ENCODE data around the gene BCAR1. TPM values are rescaled to one million over a fixed set of nuclear protein-coding genes. Genes with fewer than 3 reads are reported as not detected.

BCAR1 gene, protein sequence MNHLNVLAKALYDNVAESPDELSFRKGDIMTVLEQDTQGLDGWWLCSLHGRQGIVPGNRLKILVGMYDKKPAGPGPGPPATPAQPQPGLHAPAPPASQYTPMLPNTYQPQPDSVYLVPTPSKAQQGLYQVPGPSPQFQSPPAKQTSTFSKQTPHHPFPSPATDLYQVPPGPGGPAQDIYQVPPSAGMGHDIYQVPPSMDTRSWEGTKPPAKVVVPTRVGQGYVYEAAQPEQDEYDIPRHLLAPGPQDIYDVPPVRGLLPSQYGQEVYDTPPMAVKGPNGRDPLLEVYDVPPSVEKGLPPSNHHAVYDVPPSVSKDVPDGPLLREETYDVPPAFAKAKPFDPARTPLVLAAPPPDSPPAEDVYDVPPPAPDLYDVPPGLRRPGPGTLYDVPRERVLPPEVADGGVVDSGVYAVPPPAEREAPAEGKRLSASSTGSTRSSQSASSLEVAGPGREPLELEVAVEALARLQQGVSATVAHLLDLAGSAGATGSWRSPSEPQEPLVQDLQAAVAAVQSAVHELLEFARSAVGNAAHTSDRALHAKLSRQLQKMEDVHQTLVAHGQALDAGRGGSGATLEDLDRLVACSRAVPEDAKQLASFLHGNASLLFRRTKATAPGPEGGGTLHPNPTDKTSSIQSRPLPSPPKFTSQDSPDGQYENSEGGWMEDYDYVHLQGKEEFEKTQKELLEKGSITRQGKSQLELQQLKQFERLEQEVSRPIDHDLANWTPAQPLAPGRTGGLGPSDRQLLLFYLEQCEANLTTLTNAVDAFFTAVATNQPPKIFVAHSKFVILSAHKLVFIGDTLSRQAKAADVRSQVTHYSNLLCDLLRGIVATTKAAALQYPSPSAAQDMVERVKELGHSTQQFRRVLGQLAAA
- 10 to 100 TPM; 67.6 to 73.6 TPM for total RNA-seq
- polyA plus RNA-seq (ENCODE audit: insufficient read length in 6 of 6): 10 to 100 TPM; 39.6 to 60.8 (median 50.4) TPM
- long read RNA-seq, donor 1, transcript BCAR1-209 (1 exons, 1,340 nt): minor isoform, 5 of 51 reads
- long read RNA-seq, donor 1, transcript BCAR1-212 (3 exons, 2,692 nt): major isoform, 10 of 51 reads
- long read RNA-seq, donor 1, partial matches to known transcripts: 29 of 51 reads
- long read RNA-seq, donor 1, other reads (novel, unspliced or antisense): 0 of 51 reads
- long read RNA-seq, donor 2, full-length matches to known transcripts: 22 of 48 reads
- long read RNA-seq, donor 2, partial matches to known transcripts: 26 of 48 reads
- long read RNA-seq, donor 2, other reads (novel, unspliced or antisense): 0 of 48 reads
- long read RNA-seq, donor 3, transcript BCAR1-207 (7 exons, 3,192 nt): major isoform, 7 of 9 reads
- long read RNA-seq, donor 3, partial matches to known transcripts: 0 of 9 reads
- long read RNA-seq, donor 3, other reads (novel, unspliced or antisense): 0 of 9 reads
- long read RNA-seq, donor 4, partial matches to known transcripts: 8 of 12 reads
- long read RNA-seq, donor 4, other reads (novel, unspliced or antisense): 0 of 12 reads
- long read RNA-seq, donor 5, transcript BCAR1-212 (3 exons, 2,692 nt): major isoform, 6 of 39 reads
- long read RNA-seq, donor 5, partial matches to known transcripts: 27 of 39 reads
- long read RNA-seq, donor 5, other reads (novel, unspliced or antisense): 0 of 39 reads
- long read RNA-seq, donor 6, transcript BCAR1-201 (7 exons, 3,221 nt): major isoform, 5 of 22 reads
- long read RNA-seq, donor 6, transcript BCAR1-212 (3 exons, 2,692 nt): major isoform, 5 of 22 reads
- long read RNA-seq, donor 6, partial matches to known transcripts: 8 of 22 reads
- long read RNA-seq, donor 6, other reads (novel, unspliced or antisense): 0 of 22 reads
- long read RNA-seq, donor 7, transcript BCAR1-207 (7 exons, 3,192 nt): major isoform, 6 of 12 reads
- long read RNA-seq, donor 7, partial matches to known transcripts: 0 of 12 reads
- long read RNA-seq, donor 7, other reads (novel, unspliced or antisense): 0 of 12 reads
- long read RNA-seq, donor 8, transcript BCAR1-212 (3 exons, 2,692 nt): minor isoform, 8 of 30 reads
- long read RNA-seq, donor 8, transcript BCAR1-207 (7 exons, 3,192 nt): major isoform, 9 of 30 reads
- long read RNA-seq, donor 8, partial matches to known transcripts: 9 of 30 reads
- long read RNA-seq, donor 8, other reads (novel, unspliced or antisense): 0 of 30 reads
- long read RNA-seq, donor 9: 0 reads
- long read RNA-seq, donor 10, partial matches to known transcripts: 0 of 10 reads
- long read RNA-seq, donor 10, other reads (novel, unspliced or antisense): 3 of 10 reads
- long read RNA-seq, donor 11: 0 reads
- long read RNA-seq, donor 12, transcript BCAR1-212 (3 exons, 2,692 nt): major isoform, 9 of 19 reads
- long read RNA-seq, donor 12, partial matches to known transcripts: 6 of 19 reads
- long read RNA-seq, donor 12, other reads (novel, unspliced or antisense): 0 of 19 reads

DNA sequence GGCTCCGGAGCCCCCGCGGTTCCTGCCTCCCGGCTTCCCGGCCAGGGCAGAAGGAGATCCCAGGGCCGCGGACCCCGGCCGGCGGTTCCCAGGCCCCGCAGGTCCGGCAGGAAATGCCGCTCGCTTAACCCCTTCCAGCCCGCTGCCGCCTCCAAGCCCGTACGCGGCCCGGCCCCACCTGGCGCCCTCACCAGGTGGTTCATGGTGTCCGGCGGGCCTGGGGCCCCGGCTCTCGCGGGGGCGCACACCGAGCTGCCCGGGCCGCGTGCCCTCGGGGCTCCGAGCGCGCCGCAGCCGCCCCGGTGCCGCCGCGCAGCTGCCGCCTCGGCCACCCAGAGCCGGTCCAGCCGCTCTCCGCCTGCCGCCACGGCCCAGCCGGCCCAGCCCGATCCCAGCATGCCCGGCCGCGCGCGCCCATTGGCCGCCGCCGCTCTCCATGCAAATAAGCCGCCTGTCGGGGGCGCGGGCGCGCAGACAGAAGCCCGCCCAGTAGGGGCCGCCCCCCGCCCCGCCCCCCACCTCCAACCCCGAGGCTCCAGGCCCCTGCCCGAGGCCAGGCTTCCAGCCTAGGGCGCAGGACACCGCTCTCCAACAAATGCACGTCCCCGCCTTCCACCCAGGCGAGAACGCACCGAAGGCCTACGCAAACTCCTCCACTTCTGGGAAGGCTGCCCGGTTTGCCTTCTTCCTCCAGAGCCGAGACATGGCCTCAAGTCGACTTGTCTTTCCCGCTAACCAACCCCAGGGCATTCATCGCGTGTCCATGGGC lies at the start of gene BCAR1:
BCAR1 (minus strand) TSS at position 345 of the 769 bp plus-strand sequence; CDS start at position 203, 142 bp downstream.
- Histone ChIP-seq H3K27me3 (peaks cover 0 to 93% of the 10 kb centered on the region in 2 donors), H3K27ac (peak within 1 kb of the TSS; percentile 82 to 87), H3K4me1 (peaks cover 59 to 94% of the 10 kb centered on the region in 2 donors), H3K36me3 (no peaks in the 10 kb centered on the region), H3K9me3 (no peaks in the 10 kb centered on the region), H3K4me3 (peak within 1 kb of the TSS; percentile 58 to 92)
- DNase-seq (peak in 3 of 4 donors; percentile 87 to 92 (median 92)), ATAC-seq (peak; percentile 80)
- intact Hi-C loops (cut with DNase I): no loop called here
- TF ChIP-seq, protein P1, sequence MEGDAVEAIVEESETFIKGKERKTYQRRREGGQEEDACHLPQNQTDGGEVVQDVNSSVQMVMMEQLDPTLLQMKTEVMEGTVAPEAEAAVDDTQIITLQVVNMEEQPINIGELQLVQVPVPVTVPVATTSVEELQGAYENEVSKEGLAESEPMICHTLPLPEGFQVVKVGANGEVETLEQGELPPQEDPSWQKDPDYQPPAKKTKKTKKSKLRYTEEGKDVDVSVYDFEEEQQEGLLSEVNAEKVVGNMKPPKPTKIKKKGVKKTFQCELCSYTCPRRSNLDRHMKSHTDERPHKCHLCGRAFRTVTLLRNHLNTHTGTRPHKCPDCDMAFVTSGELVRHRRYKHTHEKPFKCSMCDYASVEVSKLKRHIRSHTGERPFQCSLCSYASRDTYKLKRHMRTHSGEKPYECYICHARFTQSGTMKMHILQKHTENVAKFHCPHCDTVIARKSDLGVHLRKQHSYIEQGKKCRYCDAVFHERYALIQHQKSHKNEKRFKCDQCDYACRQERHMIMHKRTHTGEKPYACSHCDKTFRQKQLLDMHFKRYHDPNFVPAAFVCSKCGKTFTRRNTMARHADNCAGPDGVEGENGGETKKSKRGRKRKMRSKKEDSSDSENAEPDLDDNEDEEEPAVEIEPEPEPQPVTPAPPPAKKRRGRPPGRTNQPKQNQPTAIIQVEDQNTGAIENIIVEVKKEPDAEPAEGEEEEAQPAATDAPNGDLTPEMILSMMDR (IDR thresholded peaks at IDR 0.05): no peak

DNA sequence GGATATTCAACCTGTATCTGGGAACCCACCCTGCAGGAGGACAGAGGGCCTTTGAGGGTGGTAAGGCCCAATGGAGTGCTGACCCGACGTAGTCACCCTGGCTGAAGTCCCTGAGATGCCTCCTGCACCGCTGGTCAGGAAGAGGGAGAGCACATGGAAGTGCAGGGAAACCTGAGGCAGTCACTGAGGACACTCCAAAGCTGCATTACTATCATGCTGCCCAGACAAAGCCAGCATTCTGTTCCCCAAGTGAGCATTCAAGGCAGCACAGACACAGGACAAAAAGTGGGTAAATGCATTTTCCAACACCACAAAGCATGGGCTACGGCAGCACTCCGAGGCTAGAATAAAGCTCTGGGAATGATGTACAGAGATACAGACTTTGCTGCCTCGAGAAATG lies 46.8 kb upstream of the BCAR1 start:
- peaks cover 0 to 53% of the 10 kb centered on the region in 2 donors for H3K36me3 ChIP-seq
- intact Hi-C loops (cut with DNase I): no loop called here
- ATAC-seq (no peak), DNase-seq (no peak)
- H3K4me1 ChIP-seq: no peaks in the 10 kb centered on the region
- TF ChIP-seq, protein P1 (IDR thresholded peaks at IDR 0.05): no peak
- H3K27ac ChIP-seq: no peak overlapping the region
- no peak overlapping the region for H3K4me3 ChIP-seq
- H3K9me3 ChIP-seq: no peaks in the 10 kb centered on the region
- no peaks in the 10 kb centered on the region for H3K27me3 ChIP-seq

DNA sequence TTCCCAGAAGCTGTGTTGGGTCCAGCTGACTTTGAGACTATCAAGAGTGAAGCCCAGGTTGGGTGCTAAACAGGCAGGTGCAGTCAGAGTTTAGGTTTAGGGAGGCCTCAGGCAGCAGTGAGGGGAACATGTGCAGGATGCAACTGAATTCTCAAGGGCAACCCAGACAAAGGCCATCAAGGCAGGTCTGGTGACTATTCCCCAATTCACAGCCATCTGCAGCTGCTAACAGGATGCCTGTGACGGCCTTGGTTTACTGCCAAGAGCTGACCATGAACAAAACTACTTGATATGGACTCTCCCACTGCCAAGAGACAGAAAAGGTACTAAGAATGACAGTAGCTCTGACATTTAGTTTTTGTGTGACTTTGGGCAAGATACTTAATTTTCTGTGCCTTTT lies 45.2 kb upstream of the BCAR1 start:
- no peaks in the 10 kb centered on the region for H3K4me1 ChIP-seq
- intact Hi-C loops (cut with DNase I): no loop called here
- TF ChIP-seq, protein P1 (IDR thresholded peaks at IDR 0.05): no peak
- H3K4me3 ChIP-seq: no peak overlapping the region
- no peaks in the 10 kb centered on the region for H3K27me3 ChIP-seq
- no peaks in the 10 kb centered on the region for H3K9me3 ChIP-seq
- ATAC-seq (no peak), DNase-seq (peak in 1 of 4 donors; percentile 58)
- peaks cover 0 to 63% of the 10 kb centered on the region in 2 donors for H3K36me3 ChIP-seq
- H3K27ac ChIP-seq: no peak overlapping the region

All from left lung (tissue), 14 donors.